ENCODE measurements around the gene UROS. TPM values are rescaled to one million over a fixed set of nuclear protein-coding genes. Genes with fewer than 3 reads are reported as not detected.

Gene UROS
- total RNA-seq, 6 donors from 2014 or later, result 26.3 to 48.0 (median 37.2) TPM

DNA sequence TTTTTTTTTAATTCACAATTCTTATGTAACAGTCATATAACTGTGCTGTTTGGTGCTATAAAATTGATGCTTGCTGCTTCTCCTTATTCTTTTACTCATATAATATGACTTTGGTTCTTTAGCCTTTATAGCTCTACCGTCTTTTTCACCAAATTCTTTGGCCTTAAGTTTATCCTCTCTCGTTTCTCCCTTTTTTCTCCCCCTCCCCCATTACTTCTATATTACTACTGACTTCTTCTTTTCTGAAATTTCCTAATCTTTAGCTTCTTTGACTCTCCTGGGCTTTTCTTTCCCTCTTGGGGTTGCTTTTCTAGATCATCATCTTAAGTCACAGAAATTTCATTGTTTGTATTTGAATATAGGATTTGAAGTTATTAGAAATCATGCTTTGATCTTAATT is 4.1 kb upstream of the UROS start:
- 73 to 80% methylated on average over 2 of the region's 2 CpGs for WGBS, 2 donors
- DNase-seq, result no peak
- no peak overlapping the region for H3K27ac ChIP-seq
- no peak overlapping the region for H3K4me3 ChIP-seq
- peaks cover 10 to 52% (median 37%) of the 10 kb centered on the region in 4 donors for H3K36me3 ChIP-seq
- no peak for ATAC-seq (ENCODE audit: low FRiP score in 2 of 2)
- peaks cover 24 to 32% (median 28%) of the 10 kb centered on the region in 4 donors for H3K4me1 ChIP-seq
- TF ChIP-seq POLR2A (IDR thresholded peaks at IDR 0.05) (no peak), POLR2AphosphoS5 (IDR thresholded peaks at IDR 0.05) (no peak), EP300 (IDR thresholded peaks at IDR 0.05) (no peak)
- TF ChIP-seq, protein P1, sequence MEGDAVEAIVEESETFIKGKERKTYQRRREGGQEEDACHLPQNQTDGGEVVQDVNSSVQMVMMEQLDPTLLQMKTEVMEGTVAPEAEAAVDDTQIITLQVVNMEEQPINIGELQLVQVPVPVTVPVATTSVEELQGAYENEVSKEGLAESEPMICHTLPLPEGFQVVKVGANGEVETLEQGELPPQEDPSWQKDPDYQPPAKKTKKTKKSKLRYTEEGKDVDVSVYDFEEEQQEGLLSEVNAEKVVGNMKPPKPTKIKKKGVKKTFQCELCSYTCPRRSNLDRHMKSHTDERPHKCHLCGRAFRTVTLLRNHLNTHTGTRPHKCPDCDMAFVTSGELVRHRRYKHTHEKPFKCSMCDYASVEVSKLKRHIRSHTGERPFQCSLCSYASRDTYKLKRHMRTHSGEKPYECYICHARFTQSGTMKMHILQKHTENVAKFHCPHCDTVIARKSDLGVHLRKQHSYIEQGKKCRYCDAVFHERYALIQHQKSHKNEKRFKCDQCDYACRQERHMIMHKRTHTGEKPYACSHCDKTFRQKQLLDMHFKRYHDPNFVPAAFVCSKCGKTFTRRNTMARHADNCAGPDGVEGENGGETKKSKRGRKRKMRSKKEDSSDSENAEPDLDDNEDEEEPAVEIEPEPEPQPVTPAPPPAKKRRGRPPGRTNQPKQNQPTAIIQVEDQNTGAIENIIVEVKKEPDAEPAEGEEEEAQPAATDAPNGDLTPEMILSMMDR (IDR thresholded peaks at IDR 0.05), result no peak
- H3K9me3 ChIP-seq, result no peaks in the 10 kb centered on the region
- no peaks in the 10 kb centered on the region for H3K27me3 ChIP-seq

DNA sequence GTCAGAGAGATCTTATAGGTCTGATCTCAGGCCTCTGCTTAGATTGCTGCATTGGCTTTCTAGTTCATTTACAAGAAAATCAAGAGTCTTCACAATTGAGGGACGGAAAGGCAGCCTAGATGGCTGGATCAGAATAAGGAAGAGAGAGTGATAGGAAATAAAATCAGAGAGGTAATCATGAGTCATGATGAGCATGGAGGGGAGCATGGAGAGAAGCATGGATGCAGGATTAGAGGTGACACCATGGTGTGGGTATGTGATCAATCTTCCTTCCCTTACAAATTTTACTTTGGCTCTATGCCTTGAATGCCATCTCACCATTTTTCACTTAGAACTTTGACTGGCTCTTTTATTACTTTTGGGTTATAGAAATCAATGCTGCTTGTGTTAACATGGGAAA is 1.7 kb upstream of the UROS start:
- no peaks in the 10 kb centered on the region for H3K27me3 ChIP-seq
- H3K9me3 ChIP-seq, result no peaks in the 10 kb centered on the region
- no peak overlapping the region for H3K27ac ChIP-seq
- ATAC-seq (ENCODE audit: low FRiP score in 2 of 2) (no peak), DNase-seq (no peak)
- peak overlapping the region in 1 of 4 donors; percentile 89 for H3K4me3 ChIP-seq
- WGBS, 2 donors, result 82 to 88% methylated on average over 1 of the region's 1 CpG
- TF ChIP-seq POLR2A (IDR thresholded peaks at IDR 0.05) (no peak), EP300 (IDR thresholded peaks at IDR 0.05) (no peak), POLR2AphosphoS5 (IDR thresholded peaks at IDR 0.05) (no peak)
- TF ChIP-seq, protein P1 (IDR thresholded peaks at IDR 0.05), result no peak
- H3K36me3 ChIP-seq, result peaks cover 0 to 28% (median 17%) of the 10 kb centered on the region in 4 donors
- peaks cover 32 to 45% (median 36%) of the 10 kb centered on the region in 4 donors for H3K4me1 ChIP-seq

GRCh38 chr10:125823663-125824251 is 699 bp upstream of the UROS start:
- no peak for ATAC-seq (ENCODE audit: low FRiP score in 2 of 2)
- TF ChIP-seq POLR2A (IDR thresholded peaks at IDR 0.05) (no peak), EP300 (IDR thresholded peaks at IDR 0.05) (no peak), POLR2AphosphoS5 (IDR thresholded peaks at IDR 0.05) (no peak)
- TF ChIP-seq, protein P1 (IDR thresholded peaks at IDR 0.05), result no peak
- 0% methylated on average over 20 of the region's 20 CpGs for WGBS, 2 donors

DNA sequence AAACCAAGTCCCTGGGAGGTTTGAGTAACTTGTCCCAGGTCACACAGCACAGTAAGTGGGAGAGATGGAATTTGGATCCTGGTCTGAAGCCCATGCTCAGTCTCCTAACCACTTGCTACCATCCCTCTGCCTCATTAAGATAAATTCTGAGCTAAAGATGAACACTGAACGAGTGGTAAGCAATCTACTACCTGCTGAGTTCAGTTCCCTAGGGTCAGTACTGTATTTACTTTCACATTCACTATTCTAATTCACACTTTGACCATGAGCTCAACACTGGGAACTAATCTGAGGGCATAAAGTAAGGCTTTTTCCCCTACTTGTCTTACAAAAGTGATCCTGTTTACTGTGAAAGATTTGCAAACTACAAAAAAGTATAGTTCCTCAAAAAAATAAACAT is 2.4 kb downstream of the UROS start:
- TF ChIP-seq, protein P1 (IDR thresholded peaks at IDR 0.05), result no peak
- TF ChIP-seq EP300 (IDR thresholded peaks at IDR 0.05) (no peak), POLR2AphosphoS5 (IDR thresholded peaks at IDR 0.05) (no peak), POLR2A (IDR thresholded peaks at IDR 0.05) (no peak)
- 71 to 75% methylated on average over 1 of the region's 1 CpG for WGBS, 2 donors
- DNase-seq (no peak), ATAC-seq (ENCODE audit: low FRiP score in 2 of 2) (no peak)
- Histone ChIP-seq H3K27me3 (no peaks in the 10 kb centered on the region), H3K36me3 (peaks cover 0 to 4% (median 3%) of the 10 kb centered on the region in 4 donors), H3K4me1 (peaks cover 26 to 38% (median 32%) of the 10 kb centered on the region in 4 donors), H3K9me3 (no peaks in the 10 kb centered on the region), H3K27ac (no peak overlapping the region), H3K4me3 (no peak overlapping the region)

More at GRCh38 chr10:125823663-125824251, 699 bp upstream of the UROS start:
- Histone ChIP-seq H3K4me1 (peaks cover 32 to 45% (median 36%) of the 10 kb centered on the region in 4 donors), H3K36me3 (peaks cover 0 to 18% (median 9%) of the 10 kb centered on the region in 4 donors), H3K4me3 (peak overlapping the region; percentile 85 to 98 (median 92)), H3K9me3 (no peaks in the 10 kb centered on the region), H3K27ac (peak overlapping the region; percentile 87 to 91 (median 90)), H3K27me3 (no peaks in the 10 kb centered on the region)
- peak in 1 of 2 donors; percentile 55 for DNase-seq

All from upper lobe of left lung (tissue), 6 donors.